Stimulated activated CD8-positive, alpha-beta memory T cell treated with anti-CD3 and anti-CD28 coated beads, Interleukin-7, amount 100 ng/mL, for 4 hours (primary cell): Measurements from ENCODE around the gene COPS9.

Experiments
- DNase-seq, 2 donors: peaks; one replicate each; pipeline ENCODE4 v3.0.0-alpha.2; 2020; ENCODE audit warnings: low read depth in 2 of 2

COPS9 gene

DNA sequence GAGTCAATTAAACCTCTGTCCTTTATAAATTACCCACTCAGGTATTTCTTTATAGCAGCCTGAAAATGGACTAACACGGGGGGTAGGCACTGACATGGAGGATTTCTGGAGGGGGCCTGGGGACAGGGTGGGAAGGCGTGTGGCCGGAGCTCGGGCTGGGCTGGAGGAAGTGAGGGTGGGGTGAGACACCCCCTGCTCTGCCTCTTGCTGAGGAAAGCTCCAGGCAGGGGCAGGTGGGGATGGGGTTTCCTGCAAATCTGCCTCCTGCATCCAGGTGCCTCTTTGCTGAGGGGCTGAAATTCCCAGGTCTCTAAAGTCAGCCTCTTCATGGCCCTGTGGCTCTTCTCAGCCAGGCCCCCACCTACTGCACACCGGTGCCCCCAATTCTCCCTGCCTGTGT lies 30.1 kb upstream of the COPS9 start:
- DNase-seq: no peak

DNA sequence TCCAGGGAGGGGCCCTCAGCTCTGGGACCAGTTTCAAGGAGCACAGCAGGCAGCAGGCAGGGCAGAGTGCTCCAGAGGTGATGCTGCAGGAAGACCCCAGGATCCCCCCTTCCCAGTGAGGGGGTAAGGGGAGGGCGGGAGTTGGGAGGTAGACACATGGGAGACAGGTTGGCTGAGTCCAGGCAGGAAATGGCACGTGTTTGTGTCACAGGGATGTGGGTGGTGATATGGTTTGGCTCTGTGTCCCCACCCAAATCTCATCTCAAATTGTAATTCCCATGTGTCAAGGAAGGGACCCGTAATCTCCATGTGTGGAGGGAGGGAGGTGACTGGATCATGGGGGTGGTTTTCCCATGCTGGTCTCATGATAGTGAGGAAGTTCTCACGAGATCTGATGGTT lies 29.6 kb upstream of the COPS9 start:
- no peak for DNase-seq

DNA sequence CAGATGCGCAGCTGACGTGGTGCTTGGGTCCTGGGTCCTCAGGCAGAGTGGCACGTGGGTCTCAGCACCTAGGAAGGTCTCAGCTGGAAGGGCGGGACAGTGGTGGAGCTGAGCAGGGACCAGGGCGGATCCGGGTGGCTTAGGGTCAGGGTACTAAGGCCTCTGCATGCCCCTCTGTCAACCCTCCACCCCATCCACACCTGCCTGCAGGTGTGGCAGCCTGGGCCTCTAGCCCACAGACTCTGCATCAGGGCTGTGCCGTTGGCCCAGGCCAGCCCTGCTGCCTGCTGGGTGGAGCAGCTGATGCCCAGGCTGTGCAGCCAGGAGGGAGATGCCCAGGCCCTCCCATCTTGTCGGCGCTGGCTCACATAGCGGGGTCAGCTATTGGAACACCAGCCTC lies 28.9 kb upstream of the COPS9 start:
- DNase-seq: no peak

DNA sequence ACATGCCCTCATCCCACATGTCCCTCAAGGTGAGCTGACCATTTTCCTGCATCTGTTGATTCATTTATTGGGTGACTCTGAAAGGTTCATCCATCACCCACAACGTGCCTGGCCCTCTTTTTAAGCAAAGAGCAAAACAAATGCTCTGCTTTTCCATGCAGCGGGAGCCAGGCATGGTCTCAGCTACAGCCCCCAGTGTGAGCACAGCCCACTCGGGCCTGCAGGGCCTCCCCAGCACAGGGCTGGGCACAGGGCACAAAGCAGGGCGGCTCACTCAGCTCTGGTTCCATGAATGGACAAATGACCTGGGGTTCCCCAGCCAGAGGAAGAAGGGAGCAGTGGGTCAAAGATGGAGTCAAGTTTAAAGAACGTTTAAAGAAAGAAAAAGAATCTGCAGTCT lies 28.5 kb upstream of the COPS9 start:
- no peak for DNase-seq

DNA sequence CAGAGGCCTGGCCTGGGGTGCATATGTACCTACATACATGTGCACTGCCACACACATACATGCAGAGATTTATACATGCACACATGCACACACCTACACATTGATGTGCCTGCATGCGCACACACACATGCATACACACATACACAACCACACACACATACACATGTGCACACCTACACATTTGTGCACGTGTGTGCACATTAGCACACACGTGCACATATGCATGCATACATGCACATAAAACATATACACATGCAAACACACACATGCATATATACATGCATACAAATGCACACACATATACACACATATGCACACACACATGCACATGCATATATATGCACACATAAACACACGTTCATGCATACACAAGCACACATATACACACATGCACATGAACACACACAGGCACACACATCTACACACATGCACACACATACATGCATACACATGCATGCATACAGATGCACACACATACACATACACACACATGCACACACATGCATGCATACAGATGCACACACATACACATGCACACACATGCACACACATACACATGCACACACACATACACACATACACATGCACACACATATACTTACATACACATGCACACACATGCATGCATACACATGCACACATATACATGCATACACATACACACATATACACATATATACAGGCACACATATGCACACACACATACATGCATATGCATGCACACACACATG lies 27.9 kb upstream of the COPS9 start:
- no peak for DNase-seq

DNA sequence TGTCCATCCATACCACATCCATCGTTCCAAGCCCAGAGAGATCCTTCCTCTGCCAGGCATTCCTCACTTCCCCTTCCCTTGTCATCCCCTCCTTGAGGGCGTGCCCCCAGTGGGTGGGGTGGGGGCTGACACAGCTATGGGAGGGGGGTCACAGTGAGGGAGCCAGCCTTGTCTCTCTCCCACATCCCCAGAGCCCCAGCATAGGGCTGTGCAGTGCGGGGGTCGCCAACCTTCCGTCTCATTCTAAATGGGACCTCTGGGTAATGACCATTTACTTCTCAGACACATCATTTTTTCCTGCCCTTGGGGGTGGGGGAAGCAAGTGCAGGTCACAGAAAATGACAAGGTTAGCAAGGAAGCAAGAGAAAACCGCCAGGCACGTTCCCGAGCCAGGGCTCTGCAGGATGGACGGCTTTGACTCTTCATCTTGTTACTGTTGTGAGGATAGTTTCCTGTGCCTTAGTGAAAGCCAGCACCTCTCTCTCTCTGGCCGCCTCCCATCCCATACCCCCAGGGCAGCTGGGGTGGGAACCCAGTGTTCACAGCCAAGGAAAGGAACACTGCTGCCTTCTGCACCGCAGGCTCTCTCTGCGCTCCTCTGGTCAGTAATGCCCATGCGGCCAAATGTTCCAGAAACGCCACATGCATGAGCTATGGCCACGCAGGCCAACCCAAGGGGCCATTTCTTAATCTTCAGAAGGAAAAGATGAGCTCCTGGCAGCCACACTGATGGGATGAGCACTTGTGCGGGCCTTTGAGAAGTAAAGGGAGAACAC lies 27.0 kb upstream of the COPS9 start:
- DNase-seq: no peak

DNA sequence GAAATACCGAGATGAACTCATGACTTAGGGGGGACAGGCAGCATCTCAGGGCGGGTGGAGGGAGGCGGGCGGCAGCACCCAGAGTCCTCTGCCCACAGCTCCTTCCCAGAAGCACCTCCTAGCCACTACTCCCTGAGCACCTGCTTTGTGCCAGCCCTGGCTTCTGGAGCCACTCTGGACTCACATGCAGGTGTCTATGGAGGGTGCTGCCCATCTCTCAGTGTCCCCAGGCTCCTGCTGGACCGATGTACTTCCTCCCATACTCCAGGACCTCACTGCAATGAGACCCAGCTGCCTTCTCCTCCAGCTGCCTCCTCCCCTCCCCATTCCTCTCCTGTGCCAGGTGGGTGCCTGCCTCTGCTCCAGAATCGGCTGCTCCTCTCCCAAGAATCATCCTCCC lies 26.4 kb upstream of the COPS9 start:
- no peak for DNase-seq

DNA sequence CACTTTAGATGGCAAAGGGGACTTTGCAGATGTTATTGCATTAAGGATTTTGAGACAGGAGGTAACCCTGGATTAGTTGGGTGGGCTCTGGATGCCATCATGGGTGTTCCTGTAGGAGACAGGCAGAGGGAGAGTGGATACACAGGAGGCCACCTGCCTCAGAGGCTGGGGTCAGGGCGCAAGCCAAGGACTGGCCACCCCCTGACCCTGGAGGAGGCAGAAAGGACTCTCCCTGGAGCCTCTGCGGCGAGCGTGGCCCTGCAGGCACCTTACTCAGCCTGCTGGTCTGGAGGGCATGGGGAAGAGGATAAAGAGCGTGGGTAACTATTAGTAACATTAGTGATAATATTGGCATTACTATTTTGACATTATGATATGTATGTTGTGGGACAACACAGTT lies 25.9 kb upstream of the COPS9 start:
- DNase-seq: no peak

DNA sequence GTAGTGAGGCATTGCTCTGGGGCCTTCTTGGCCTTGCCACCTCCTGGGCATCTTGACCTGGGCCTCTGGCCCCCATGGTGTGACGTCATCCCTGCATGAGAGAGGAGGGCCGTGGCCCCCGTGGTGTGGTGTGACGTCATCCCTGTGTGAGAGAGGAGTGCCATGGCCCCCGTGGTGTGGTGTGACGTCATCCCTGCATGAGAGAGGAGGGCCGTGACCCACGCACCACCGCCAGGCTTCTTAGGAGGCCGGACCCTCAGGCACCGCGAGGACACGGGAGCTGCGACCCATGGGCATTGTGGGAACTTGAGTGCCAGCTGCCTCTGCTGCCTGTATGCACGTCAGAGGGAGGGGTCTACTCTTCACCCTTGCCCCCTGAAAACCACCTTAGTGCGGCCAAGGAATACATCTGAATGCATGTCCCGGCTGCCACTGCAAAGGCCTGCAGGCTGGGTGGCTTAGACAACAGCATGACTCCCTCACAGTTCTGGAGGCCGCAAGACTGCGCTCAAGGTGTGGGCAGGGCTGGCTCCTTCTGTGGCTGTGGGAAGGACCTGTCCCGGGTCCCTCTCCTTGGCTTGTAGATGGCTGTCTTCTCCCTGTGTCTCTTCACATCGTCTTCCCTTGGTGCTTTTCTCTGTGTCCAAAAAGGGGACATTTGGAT lies 25.1 kb upstream of the COPS9 start:
- DNase-seq: no peak

DNA sequence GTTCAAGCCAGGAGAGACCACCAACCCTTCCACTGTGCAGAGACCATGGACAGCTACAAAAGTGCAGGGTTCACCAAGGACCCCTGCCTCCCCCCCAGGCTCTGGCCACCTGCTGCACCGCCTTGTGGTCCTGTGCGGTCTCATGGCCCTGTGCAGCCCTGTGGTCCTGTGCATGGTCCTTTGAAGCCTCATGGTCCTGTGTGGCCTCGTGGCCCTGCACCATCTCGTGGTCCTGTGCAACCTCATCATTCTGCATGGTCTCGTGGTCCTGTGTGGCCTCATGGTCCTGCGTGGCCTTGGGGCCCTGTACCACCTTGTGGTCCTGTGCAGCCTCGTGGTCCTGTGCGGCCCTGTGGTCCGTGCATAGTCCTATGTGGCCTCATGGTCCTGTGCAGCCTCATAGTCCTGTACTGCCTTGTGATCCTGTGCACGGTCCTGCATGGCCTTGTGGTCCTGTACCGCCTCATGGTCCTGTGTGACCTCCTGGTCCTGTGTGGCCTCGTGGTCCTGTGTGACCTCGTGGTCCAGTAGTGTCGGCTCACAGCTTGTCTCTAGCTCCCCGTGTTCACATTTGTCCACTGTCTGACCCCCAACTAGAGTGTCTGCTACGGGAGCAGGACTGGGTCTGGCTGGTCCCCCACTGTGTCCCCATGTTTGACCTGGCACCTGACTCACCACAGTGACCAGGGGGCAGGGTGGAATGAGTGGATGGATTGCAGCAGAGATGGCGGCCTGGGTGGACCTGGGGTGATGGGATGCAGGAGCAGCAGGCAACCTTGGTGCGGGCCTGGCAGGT lies 24.4 kb upstream of the COPS9 start:
- no peak for DNase-seq

DNA sequence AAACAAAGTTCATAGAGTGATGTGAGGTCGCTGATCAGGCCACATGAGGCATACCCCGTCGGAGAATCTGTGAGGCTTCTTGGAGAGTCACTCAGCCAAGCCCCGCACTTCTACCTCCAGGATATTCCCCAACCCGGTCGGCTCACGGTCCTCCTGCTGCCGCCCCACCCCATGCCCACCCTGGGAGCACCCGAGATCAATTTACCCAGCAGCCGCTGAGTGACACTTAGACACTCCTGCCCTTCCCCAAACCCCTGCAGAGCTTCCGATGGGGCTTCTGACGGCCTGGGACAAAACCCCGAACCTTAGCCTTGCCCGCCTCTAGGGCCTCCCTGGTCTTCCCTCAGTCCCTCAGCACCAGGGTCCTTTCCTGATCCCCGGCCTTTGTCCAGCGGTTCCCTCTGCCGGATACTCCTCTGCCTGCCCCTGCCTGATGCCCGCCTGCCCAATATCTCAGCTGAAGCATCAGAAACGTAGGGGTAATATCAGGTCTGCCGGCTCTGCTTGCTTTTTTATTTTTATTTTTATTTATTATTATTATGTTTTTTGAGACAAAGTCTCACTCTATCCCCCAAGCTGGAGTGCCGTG lies 23.2 kb upstream of the COPS9 start:
- DNase-seq: no peak

DNA sequence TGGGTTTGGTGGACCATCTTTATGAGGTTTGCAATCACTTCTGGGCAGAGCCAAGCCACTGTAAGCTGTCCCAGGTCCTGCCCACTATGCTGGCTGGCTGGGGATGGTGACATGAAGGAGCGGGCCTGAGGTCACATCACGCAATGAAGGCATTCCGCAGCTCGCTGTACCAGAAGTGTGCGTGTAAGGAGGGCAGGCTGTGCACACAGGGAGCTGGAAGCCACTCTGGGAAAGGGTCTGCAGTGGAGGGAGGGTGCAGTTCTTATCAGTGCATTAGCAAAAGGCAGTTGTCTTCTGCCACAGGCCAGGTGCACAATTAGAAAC lies 21.0 kb upstream of the COPS9 start:
- DNase-seq: no peak

DNA sequence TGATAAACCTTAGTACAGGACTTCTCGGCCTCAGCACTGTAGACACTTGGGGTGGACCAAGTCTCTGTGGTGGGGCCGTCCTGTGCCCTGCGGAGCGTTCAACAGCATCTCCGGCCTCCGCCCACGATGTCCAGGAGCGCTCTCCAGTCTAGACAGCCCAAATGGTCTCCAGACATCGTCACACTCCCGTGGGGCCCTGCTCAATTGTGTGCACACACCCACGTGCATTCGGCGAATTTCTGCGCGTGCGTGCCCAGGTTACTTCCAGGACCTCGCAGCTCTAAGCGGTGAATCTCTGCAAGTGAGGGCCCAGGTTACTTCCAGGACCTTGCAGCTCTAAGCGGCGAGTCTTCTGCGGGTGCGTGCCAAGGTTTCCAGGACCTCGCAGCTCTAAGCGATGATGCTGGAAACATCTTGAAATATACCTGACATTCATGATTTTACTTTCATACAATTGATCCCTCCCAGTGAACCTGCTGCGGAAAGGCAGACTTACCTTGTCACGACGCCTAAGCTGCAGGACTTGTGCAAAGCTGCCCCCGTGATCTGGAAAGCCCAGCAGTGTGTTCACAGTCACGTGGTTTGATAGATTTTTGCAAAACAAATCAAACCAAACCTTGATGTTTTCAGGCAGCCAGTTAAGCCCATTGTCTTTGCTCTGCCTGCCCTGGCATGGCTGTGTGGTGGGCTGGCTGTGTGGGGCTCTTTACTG lies 20.5 kb upstream of the COPS9 start:
- DNase-seq: no peak

DNA sequence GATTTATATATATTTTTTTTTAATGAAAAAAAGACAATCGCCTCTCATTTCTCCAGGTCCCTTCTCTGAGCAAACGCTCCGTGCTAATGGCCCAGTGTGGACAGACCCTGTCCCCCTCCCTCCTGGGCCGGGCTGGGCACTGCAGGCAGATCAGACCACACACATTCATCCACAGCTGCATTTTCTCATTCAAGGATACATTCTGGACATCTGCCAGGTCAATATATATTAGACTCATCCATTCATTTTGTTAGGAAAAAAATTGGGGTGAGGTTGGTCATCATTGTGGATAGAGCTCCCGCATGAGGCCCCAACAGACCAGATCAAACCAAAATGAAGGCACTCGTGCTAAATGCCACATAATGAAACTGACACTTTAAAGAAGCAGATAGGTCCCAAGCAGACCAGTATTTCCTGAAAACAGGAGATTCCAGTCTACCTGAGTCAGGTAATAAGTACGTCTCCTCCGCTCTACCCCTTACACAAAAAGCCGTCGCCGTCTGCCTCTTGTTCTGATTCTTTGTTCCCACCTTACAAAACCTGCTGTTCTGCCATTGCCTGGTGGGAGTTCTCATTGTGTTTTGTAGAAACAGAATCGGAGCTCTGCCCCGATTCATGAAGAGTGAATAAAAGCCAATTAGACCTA lies 19.8 kb upstream of the COPS9 start:
- no peak for DNase-seq

DNA sequence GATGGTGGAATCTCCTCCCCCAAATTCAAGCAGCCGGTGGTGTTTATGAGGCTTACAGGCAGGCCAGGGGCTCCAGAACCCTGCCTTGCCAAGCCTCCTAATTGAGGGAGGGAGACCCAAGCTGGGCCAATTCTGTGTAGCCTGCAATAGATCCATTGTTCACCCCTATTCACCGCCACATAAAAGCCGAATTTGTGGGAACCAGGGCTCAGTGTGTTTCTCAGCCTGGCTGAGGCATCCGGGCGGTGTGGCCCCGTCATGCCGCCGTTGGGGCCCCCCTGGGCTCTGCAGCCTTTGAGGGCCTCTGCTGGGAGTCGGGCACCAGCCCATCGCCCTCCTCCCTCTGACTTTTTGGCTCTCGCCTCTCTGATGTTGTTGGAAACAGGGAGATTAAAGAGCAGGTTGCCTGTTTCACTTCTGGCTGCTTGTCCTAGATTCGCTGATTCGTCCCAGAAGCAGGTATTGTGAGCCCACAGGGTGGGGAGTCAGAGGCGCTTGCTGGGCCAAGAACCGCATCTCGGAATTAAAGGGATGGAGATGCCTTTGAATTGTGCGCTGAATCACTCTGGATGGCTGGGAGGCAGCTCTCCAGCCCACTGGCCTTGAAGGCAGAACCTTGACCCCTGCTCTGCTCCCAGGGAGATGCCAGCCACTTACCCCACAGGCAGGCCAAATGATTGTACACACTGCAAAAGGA lies 19.1 kb upstream of the COPS9 start:
- DNase-seq: no peak

DNA sequence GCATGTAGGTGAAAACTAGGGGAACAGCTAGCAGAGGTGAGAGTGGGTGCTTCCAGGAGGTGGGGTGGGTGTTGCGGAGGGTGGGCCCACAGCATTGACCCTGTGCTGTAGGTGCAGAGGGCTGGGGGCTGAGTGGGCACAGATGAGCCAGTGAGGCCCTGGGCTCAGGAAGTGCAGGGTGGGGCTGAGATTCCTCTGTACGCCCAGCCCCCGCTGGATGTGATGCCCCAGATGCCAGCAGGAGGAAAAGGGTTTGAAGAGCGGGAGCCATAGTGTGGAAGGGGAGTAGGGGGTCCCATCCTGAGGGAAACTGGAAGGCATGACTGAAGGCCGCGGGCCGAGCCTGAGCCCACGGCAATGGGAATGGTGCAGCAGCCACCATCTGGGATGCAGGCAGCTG lies 18.5 kb upstream of the COPS9 start:
- no peak for DNase-seq

DNA sequence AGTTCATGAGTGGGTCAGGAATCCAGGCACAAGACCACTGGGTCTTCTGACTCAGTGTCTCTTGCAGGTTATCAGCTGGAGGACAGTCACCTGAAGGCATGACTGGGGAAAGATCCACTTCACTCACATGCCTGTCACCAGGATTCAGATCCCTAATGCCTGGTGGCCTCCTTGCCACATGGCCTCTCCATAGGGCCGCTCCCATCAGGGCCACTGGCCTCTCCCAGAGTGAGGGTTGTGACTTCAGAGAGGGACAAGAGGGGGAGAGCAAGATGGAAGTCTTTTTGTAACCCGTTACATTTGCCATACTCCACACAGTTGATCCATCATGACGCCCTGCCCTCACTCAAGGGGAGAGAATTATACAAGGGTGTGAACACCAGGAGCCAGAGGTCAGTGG lies 17.3 kb upstream of the COPS9 start:
- DNase-seq: no peak

DNA sequence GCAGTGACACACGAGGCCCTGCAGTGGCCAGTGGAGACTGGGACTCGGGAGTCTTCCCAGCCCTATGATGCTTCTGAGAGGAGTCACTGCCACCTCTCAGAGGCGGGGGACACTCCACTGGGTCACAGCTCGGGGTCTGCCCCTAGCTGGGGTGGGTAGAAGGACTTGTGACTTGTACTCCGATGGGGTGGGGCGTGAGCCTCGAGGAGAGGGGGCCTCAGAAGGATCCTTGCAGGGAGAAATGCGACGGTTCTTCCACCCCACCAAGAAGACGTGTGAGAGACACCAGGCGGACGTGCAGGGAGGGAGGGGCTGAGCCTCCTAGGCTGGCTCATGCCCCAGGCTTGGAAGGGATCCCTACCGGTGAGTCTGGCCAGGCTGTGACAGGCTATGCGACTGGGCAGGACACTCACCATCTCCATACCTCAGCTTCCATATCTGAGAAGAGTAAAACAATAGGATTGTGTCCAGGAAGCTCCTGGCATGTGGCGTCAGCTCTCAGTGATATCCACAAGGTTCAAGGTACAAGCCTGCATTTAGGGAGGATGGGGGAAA lies 15.4 kb upstream of the COPS9 start:
- DNase-seq: no peak

DNA sequence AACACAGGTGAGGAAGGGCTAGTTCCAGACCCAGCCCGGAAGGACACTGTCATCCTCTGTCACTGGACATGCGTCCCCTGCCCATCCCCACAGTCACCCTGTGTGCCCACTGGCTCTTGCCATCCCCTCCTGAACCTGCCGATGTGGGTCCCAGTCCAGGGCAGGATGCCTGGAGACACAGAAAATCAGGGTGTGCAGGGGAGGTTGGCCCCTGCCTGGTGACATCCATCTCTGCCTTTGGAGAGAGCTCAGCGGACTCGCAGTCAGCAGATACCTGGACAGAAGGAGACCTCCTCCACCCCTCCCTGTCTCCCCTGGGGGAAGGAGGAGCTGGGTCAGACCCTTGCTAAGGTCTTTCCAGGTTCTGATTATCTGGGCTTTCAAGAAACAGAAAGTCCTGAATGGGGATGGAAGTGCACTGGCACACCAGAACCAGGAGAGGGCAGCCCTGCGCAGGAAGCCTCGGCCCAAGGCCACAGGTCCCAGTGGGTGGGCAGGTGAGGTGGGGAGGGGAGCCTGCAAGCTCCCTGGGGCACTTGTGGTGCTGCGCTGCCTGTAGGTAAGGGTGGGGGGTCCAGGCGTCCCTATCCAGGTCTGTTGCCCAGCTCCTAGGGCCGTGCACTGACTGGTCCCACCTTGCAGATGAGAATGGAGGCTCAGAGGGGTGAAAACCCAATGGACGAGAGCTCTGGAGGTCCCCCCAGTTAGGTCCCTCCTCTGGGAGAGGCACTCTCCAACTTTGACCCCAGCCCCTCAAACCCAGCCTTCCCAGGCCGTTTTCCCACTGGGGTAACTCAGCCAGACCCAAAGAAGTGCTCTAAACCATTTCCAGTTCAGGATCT lies 14.1 kb upstream of the COPS9 start:
- DNase-seq: no peak
